HG02981 (cell line): ENCODE results near the gene SLC45A1.
"Not testable (repeated sequence)": the region's sequence is repeated elsewhere in the genome, so short reads cannot be mapped to it uniquely, and the experiment has no call there.

Experiments
- ATAC-seq: cut with Tn5 transposase; IDR thresholded peaks from one replicate; pipeline ENCODE4 v1.9.1; 2021; ENCODE audit warnings: mild to moderate bottlenecking, moderate library complexity; ENCODE audit not compliant: unreplicated experiment

The SLC45A1 gene

DNA sequence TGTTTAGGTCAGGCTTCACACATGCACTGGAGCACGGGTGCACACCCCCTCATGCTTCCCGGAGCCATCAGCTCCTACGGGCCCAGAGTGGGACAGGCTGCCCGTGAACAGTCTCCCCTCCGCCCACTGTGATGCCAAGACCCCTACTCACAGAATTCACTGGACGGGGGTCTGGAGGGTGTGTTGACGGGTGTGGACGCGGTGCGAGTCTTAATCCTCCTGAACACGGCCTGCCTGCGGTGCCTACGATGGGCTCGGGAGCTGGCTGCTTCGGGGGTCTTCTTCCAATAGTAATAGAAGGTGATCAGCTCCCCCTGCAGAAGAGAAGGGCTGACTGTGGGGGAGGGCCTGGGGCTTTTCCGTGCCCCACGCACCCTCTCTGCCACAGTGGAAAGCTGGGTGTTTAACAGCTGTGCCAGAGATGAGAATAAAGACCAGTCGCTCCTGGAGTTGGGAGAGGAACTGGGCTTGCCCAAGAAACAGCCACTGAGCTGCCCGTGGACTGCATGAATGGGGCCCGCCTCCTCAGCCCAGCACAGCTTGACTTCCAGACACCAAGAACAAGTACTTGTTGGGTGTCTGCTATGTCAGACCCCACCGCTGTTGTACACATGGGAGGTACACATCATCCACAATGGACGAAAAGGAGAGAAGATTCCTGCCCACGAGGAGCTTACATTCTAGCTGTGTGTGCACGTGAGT, 47.9 kb downstream of the SLC45A1 start:
- no peak for ATAC-seq

DNA sequence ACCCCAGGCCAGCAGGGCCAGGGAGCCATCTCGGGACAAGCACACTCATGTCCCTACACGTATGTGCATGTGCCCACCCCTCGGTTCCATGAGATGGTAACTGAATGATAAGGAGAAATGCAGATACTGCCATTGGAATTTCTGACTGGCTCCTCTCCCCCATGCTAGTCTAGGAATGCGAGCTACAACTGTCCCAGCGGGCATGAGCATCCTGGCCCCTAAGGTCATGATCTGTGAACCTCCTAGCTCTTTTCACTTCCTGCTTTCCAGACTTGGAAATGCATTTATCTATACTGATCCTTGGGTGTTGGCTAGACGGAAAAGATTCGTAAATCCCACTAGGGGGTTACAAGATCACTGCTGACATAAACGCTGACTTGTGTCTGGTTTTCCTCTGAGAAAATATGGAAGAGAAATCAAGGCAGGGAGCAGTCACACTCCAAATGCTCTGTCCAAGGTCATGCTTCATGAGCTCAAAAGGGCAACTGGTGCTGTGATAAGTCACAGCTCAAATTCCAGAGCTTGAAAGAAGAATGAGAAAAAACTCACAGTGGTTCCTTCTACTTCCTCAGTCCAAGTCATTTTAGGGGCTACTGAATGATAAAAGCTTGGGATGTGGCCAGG, 49.8 kb downstream of the SLC45A1 start:
- no peak for ATAC-seq

DNA sequence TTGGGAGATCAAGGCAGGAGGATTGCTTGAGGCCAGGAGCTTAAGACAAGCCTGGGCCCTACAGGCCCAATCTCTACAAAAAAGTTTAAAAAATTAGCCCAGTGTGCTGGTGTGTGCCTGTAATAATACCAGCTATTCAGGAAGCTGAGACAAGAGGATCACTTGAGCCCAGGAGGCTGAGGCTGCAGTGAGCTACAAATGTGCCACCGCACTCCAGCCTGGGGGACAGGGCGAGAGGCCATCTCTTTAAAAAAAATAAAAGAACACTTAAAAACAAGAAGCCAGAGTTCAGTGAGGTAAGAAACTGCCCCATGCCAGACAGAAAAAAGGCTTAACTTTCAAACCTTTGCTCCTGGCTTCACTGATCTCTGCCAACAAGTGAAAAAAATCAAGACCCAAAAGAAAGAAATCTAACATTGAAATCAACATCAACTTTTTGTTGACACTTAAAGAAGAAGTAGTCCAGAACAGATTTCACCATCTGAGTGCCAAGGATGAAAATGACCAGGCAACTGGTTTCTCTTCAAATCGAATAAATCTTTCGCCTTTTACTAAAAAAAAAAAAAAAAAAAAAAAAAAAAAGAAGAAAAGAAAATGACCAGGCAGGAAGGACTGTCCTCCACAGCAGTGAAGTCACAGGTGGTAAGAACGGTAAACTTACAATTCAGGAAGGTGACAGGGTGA, 51.2 kb downstream of the SLC45A1 start:
- ATAC-seq, result no peak

DNA sequence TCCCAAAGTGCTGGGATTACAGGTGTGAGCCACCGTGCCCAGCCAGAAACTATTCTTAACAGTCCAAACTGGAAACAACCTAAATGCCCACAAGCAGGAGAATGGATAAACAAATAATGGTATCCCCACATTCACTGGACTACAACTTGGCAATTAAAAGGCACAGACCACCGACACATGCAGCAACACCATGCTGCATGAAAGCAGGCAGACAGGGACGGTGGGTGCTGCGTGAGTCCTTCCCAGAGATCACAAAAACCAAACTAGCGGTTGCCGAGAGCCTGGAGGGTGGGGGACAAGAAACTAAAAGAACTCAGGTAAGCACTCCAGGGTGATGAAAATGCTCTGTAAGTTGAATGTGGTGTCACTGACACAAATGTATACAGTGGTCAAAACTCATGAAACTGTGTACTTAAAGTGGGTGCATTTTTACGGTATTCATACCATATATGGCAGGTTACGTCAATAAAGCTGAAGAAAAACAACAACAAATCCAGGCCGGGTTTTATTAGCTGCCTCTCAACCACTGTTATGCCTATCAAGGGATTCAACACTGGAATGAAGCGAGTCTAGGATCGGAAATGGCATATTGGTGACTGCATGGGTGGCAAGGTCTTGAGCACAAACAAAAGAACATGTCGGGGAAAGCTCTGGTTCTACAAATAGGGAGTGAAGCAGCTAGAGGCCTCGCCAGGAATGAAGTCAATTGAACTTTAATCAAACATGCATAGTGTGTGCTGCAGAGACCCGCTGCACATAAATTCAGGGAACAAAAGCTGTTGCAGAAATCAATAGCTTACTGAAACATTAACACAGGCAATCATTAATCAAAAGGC, 52.4 kb downstream of the SLC45A1 start:
- ATAC-seq, result no peak

DNA sequence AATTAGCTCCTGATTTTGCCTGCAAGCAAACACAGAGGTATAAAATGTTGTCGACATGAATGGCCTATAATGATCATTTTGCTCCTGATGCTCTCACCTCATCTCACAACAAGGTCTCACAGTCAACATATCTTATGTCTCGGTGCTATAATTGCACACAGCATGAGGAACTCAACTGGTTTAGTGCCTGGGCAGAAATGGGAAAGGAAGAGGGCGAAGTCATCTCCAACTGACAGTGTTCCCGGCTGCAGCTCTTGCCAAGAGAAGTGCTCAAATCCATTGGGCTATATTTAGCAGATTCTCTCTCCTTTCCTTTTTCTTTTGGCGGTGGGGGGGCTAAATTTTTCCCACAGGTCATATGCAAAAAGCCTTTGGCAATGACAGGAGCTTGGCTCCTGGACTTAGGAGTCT, 53.0 kb downstream of the SLC45A1 start:
- ATAC-seq, result no peak

DNA sequence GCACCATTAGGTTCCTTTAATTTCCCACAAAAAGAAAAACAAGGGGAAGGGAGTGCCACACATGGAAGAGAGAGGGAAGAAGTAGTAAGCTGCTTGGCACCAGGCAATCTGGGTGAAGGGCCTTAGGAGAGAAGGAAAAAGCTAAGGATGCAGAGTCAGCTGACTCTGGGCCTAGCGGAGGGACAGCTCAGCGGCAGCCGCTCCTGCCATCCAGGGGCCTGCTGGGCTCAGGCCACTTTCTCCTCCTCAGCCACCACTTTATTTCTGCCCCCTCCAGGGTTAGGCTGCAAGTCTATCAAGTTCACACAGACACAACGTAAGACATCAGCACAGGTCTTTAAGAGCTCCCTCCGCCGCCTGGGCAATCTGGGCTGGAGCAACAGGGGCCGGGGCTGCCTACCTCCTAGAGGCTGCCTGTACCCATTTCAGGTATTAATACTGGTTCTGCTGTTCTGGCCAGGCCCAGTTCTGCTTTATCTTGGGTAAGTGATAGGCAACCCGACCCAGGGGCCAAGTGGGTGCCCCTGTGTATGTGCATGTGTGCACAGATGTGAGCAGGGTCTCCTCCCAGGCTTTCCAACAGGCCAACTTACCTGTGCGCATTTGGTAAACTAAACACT, 53.6 kb downstream of the SLC45A1 start:
- no peak for ATAC-seq

DNA sequence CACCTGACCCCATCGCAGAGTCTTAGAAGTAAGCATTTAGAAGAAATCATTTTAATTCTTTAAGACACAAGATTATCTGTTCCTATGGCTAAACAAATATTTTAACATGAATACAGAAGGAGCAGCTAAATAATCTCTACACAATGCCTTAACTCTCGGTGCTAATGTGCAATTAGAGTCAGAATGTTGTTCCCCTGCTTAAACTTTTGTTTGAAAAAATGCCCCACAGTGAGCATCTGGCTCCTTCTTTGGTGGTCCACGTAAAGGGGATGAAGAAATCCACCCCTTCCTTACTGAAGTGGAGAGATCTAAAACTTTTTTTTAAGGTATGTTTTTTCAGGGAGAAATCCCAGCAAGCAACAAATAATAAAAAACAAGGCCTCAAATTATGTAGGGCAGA, 55.2 kb downstream of the SLC45A1 start:
- no peak for ATAC-seq

DNA sequence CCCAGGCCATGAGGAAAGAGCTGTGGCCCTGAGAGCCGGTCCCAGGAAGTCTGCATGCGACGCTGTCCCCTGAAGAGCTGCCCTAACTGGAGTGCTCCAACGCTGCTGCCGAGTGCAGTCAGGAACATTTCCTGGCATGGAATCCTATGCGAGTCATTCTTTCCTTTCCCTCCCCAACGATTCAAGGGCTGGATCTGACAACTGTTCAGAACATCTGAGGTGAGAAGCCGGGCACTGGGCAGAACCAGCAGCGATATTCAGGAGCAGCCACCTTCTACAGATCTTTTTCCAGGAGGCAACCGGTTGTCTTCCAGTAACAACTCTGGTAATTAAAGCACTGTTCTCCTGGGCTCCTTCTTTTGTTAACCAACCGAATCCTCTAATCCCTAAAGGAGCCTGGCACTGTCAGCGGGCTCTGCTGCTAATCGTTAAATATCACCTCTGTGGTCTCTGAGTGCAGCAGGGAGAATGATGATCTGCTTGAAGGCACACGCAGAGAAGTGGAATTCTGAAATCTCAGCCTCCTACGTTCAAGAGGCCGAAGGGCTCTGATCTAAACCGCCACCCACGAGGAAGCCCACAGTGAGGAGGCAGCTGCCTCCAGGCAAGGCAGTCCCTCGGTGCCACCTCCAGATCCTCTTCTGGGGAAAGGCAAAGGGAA, 55.8 kb downstream of the SLC45A1 start:
- ATAC-seq, result no peak

DNA sequence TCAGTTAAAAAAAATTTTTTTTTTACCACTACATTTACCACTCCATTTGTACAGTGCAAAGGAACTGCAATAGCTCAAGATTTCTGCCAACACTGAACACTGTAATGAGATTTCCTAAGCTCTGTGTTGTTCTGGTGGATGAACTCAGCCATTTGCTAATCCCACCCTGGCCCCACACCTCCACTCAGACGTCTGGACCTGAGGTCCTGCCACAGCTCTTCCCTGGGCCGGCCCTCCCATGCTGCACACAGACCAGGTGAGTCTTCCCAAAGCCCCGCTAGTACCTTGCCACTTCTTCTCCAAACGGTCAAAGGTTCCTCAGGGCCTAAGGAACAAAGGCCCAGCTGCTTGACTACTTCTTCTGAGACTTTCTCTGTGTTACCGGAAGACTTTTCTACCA, 56.4 kb downstream of the SLC45A1 start:
- no peak for ATAC-seq

DNA sequence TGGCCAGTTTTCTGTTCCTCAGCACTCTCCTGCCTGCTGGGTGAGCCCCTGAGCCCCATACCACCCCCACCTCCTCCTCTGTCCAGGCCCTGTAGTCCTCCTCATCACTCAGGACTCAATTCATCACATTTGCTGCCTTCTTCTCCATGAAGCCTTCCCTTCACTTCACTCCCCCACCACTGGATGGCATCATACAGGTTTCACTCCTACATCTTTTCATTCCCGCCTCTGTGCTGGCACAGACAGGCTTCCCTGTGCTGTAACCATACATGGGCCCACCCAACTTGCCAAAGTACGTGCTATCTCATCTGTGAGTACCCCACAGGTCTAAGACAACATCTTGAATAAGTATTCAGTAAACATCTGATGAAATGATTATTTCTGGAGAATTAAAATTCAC, 56.9 kb downstream of the SLC45A1 start:
- no peak for ATAC-seq

DNA sequence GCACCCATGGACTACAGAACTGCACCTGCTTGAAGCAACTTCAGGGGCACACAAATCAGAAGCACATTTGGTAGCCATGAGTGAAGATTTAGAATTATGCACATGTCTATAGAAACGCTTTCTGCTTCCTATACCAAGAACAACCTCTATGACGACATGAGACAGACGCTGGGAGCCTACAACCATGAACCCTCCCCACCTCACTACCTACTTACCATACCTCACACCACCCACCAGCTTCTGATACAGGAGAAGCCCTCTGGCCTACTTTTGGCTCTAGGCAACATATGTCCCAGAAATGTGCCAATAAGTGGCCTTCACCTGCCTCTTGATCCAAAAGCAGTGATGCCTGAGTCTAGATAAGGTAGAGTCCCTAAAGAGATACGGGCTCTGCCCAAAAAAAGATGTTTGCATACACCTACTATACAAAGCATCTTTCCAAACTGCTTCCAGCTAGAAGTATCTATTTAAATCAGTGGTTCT, 58.5 kb downstream of the SLC45A1 start:
- ATAC-seq, result no peak

DNA sequence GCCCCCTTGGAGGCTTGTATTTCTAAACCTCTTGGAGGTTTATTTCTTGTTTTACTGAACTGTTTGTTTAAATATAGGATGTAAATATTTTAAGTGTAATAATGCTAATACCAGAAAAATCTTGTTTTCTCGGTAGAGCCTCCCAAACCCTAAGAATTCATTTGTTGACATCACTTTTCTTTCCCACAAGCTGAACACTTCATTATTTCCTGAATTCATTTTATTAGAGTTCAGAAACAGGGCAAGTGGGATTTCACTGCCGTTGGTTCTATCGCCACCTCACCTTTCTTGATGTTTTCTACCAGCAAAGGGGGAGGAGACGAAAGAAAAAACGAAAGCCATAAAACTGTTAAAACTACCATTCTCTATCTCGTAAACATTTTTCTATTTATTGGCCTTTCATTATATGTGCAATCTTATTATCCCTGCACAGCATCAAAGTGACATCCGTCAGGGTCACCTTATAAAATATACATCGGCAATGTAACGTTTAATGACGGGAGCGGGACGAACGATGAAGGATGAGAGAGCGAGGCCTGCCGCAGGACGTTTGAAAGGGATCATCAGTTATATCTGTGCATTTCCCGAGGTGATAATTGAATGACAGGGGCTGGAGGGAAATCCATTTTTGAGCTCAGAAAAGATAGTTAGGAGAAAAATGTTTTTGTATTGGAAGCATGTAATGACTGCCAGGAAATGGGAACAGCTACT, 59.5 kb downstream of the SLC45A1 start:
- ATAC-seq, result no peak

DNA sequence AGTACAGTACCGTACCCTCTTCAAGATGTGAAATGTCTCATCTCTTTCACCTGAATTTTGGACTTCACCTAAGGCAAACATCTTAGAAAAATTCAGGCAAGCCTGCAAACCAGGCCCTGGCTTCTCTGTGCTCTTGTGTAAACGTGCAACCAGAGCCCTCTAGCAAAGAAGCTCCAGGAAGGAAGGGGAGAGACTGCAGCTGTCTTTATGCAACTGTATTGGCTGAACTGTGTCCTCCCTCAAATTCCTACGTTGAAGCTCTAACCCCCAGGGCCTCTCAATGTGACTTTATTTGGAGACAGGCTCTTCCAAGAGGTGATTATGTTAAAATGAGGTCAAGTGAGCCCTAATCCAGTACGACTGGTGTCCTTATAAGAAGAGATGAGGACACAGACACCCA, 60.3 kb downstream of the SLC45A1 start:
- ATAC-seq, result no peak

DNA sequence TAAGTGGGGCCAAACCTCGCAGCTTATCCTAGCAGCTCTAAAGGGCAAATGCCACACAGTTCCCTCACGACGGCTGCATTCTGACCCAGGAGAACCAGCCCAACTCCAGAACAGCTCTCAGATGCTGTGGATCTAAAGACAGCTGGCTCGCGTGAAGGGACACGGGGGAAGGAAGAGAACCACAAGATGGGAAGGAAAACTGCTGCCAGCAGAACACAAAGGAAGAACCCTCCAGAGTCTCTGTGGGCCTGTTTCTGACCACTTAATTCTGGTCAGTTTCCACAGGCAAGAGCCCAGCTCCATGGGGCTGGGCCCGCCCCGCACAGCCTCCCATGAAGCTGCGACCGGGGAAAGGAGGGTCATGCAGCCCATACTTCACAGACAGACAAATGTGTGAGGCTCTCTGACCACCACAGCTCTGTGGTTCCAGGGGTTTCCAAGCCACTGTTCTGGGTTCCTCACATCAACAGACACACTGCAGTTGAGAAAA, 61.1 kb downstream of the SLC45A1 start:
- ATAC-seq, result no peak

DNA sequence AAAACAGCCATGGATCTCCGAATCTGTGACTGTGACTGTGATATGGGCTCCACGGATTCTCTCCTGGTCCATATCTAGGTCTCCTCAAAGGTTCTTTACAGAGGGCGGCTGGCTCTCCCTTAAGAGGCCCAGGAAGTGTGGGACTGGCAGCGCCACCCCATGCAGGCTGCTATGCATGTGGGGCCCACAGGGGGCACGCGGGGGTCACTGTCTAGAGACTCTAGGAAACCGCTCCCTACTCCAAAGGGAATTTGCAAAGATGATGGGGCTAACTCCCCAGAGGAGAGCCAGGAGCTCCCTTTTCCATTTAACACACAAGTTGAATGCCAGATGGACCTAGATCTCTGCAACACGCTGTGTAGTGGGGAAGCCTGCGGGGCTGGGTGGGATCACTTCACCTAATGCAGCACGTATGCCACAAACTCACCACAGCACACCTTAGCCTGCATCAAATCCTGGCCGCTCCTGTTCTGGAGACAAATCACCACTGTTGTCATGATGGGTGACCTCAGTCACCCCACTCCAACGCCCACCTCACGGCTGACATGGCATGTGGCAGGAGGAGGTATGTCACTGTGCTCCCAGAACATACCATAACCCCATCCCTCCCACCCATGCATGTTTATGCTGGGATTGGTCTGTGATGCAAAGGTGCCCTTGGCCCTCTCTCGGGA, 61.7 kb downstream of the SLC45A1 start:
- no peak for ATAC-seq

DNA sequence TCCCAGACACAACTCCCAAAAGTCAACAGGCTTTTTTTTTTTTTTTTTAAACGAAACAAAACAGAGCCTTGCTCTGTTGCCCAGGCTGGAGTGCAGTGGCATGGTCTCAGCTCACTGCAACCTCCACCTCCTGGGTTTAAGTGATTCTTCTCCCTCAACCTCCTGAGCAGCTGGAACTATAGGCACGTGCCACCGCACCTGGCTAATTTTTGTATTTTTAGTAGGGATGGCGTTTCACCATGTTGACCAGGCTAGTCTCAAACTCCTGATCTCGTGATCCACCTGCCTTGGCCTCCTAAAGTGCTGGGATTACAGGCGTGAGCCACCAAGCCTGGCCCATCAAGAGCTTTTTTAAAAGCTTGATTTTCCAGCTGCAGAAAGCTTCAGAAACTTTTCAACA, 62.4 kb downstream of the SLC45A1 start:
- ATAC-seq, result not testable (repeated sequence)

DNA sequence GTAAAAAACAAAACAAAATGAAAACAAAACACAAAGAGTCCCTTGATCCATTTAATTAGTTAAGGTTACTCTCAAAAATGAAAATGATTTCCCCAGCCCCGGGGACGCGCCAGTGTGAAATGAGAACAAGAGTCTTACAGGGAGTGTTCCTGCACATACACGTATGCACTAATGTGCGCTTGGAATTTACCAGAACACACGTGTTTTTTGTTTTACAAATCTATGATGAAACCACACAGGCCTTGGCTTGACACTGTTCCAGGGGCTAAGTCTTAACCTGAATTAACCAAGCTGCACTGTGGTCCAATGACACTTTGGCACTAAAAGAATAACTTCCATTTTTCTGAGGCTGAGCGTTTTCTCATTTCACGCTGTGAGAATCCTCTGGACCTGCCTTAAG, 63.7 kb downstream of the SLC45A1 start:
- ATAC-seq, result no peak

DNA sequence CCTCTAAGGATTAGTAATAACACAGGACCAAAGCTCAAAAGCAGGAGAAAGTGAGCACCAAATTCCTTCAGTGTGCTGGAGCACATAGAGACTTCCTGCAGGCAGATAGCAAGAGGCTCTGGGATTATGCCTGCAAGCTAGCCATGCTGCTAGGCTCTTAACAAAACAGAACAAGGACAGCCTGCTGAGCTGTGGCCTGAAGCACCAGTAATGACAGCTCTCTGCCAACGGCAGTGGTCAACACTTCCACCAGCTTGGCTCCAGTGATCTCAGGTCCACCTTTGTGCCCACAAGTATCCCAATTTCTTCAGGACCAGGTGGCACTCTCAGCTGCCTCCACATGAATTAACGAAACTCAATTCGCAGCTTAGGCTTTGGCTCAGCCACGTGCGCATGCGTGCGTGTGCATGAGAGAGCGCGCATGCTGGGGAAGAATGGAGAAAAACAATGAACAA, 64.2 kb downstream of the SLC45A1 start:
- no peak for ATAC-seq
